ENCODE results near the gene AKTIP.
"Not testable (repeated sequence)": the region's sequence is repeated elsewhere in the genome, so short reads cannot be mapped to it uniquely, and the experiment has no call there.

AKTIP gene

DNA sequence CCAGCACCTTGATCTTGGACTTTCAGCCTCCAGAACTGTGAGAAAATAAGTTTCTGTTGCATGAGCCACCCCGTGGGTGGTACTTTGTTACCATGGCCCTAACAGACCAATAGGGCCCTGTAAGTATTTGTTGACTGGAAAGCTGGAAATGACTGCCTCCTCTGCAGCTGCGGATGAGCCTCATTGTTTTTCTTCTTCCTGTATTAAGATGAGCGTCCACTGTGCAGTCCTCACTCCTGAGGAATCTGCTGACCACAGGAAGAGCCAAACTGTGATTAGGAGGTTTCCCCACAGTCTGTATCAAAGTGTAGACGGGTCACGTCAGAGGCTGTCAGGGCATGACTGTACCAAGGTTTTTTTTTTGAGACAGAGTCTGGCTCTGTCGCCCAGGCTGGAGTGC lies 12.2 kb upstream of the AKTIP start:
- DNase-seq (ENCODE audit: low read depth), result no peak

DNA sequence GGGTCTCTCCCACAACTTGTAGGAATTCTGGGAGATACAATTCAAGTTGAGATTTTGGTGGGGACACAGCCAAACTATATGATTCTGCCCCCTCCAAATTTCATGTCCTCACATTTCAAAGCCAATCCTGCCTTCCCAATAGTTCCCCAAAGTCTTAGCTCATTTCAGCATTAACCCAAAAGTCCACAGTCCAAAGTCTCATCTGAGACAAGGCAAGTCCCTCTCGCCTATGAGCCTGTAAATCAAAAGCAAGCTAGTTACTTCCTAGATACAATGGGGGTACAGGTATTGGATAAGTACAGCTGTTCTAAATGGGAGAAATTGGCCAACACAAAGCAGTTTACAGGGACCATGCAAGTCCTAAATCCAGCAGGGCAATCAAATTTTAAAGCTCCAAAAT lies 9.8 kb upstream of the AKTIP start:
- not testable (repeated sequence) for DNase-seq (ENCODE audit: low read depth)

GRCh38 chr16:53511403-53512280 lies 8.6 kb upstream of the AKTIP start:
- DNase-seq (ENCODE audit: low read depth), result no peak

DNA sequence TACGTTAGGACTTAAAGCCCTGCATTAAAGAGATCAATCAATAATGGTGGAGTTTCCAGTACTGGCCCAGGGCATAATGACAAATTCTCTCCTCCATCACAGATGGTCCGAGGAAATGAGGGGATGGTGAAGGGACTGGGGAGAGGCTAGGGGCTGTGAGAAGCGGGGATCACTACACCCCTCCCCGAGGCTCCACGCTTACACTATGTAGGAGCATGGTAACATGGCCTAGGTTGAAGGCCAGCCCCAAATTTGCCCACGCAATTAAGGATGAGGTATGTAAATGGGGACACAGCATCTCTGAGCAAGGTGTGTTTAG lies 8.0 kb upstream of the AKTIP start:
- DNase-seq (ENCODE audit: low read depth), result no peak

- no peak for DNase-seq (ENCODE audit: low read depth)
Observed at GRCh38 chr16:53510704-53511070, 7.7 kb upstream of the AKTIP start.

GRCh38 chr16:53509906-53510703 lies 7.1 kb upstream of the AKTIP start:
- DNase-seq (ENCODE audit: low read depth), result no peak

GRCh38 chr16:53507464-53508179 lies 4.6 kb upstream of the AKTIP start:
- no peak for DNase-seq (ENCODE audit: low read depth)

DNA sequence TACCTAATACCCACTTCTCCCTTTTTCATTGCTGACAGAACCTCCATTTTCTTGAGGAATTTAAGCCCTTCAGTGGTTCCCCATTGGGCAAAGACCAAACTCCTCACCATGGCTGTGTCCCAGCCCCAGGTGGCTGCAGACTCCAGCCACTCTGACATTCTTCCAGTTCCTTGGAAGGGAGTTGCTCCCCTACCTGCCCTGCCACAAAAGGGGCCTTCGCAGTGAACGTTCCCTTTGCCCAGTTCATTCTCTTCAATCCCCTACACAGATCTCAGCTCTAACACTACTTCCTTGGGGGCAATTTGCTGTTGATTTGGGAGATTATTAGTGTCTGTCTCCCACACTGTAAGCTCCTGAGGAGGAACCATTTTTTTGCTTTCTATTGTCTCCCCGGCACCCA lies 3.2 kb upstream of the AKTIP start:
- no peak for DNase-seq (ENCODE audit: low read depth)

- DNase-seq (ENCODE audit: low read depth), result no peak
Observed at GRCh38 chr16:53504665-53505064, 1.7 kb upstream of the AKTIP start.

DNA sequence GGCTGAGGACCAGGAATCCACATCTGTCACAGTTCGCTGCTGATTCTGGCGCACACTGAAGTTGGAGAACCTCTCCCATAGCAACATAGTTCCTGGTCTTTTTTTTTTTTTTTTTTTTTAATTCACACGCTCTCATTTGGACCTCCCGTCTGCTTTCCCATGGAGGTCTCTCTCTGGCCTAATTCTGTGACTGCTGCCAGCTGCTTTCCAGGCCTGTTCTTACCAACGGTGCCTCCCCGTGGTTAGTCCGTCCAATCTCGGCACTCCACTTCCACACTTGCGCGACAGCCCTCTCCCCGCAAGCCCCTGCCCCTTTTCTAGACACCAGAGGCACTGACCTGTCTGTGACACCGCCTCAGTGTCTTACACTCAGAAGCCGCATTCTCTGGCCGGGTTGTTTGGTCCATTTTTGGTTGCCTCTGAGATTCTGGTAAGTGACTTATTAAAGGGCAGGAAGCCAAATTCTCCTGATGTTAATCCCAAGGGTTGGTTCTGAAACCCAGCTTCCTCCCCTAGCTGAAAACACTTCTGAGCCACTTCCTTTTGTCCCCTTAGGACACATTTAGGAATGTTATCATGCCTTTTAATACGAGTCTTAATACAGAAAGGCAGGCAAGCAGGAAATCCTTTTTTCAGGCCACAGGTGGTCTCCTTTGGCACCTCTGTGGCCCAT lies 1.1 kb upstream of the AKTIP start:
- no peak for DNase-seq (ENCODE audit: low read depth)

DNA sequence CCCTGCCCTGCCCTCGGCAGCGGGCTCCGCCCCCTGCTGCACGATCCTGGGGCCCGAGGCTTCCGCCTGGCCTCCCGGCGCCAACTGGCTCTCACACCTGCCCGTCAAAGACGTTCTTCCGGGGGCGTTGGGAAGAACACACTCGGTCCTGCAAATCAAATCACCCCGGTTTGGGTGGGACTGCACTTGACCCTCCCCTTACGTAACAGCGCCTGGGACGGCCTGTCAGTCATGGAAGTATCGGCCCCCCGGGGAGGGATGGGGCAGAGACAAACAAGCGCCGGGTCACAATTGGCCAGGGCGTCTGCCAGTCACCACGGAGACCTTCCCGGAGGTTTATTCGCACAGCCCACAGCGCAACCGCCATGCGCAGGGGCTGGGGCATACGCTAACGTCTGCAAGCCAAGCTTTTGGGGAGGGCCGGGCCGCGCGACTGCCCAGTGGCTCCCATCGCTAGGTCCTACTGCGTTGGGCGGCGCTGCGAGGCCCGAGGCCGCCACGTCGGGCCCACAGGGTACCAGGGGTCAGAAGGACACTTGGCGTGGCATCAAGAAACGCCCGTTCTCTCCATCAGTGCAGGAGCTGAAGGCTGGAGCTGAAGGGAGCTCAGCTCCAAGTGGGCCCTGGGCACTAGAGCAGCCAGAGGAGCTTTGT lies 388 bp upstream of the AKTIP start:
- DNase-seq (ENCODE audit: low read depth), result peak; percentile 99

DNA sequence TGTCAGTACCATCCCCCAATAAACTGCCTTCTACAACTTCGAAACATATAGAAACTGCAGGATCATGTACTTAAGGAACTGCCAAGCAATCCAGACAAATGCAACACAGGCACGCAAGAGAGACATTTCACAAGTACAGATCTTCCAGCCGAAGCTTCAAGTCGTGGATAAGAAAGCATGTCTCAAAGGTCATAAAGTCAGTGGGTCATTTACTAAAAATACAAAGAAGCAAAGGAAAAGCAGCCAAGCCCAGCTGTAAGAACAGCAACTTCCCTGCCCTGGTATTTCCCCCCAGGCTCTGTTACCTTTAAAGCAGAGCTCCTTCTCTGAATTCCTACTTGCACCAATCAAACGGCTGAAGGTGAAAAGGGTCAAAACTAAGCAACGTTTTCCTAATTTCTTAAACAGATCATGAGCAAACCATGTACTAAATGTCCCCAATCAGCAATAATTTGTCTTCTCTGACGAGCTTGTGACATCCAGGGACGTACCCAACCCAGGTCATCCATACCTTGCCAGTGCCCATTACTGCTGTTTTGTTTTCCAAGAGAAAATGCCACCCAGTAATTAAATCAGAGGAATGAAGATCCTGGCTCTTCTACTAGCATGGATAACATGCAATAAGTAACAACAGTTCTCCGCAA lies 1.7 kb downstream of the AKTIP start:
- no peak for DNase-seq (ENCODE audit: low read depth)

DNA sequence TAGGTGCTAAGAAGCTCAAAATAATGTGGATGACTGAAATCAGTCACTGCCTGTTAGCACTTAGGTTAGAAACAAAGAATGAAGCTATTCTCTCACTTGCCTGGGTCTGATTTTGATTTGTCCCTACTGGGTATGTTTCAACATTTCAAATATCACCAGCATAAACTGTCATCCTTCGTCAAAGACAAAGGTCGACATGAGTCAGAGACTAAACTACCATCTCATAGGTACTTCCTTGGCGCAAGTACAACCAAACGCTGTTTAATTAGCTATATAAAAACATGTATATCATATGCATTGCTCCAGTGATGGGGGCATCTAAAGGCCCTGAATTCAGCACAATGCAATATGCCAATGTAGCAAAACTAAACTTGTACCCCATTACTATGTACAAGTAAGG lies 4.0 kb downstream of the AKTIP start:
- DNase-seq (ENCODE audit: low read depth), result no peak

GRCh38 chr16:53495325-53495724 lies 7.7 kb downstream of the AKTIP start:
- DNase-seq (ENCODE audit: low read depth), result no peak

DNA sequence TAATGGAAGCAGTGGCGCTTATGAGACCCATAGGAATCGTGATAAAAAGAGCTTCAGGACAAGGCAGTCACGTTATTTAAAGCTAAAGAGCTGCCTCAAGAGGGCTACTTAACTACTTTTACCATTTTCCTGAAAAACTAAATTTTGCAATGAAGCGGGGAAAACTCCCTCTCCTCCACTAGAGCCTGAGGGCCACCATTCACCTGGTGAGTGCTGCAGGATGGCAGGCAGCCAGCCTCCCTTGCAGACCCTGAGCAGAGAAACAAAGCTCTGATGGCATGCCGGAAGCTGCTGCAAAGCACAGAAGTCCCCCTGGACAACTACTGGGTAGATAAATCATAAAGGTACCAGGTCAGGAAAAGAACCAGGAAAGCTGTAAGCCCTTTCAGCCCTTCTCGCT lies 8.4 kb downstream of the AKTIP start:
- no peak for DNase-seq (ENCODE audit: low read depth)

DNA sequence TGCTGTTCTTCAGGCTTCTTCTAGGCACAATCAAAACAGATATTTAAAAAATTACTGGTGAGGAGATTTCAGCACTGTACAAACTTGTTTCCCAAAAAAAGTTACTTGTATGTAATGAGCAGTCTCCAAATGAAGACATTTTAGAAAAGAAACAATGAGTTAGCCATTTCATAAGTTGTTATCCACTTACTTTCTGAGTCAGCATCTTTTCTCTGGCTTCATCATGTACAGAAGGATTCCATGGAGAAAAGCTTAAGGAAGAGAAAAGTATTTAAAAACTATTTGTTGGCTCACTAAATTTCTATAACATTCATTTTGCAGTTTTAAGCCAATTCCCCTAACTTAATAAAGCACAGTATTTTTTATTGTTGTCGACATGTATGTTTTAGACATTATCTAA lies 10.5 kb downstream of the AKTIP start:
- DNase-seq (ENCODE audit: low read depth), result no peak

GRCh38 chr16:53489755-53490154 lies 13.3 kb downstream of the AKTIP start:
- DNase-seq (ENCODE audit: low read depth), result no peak

DNA sequence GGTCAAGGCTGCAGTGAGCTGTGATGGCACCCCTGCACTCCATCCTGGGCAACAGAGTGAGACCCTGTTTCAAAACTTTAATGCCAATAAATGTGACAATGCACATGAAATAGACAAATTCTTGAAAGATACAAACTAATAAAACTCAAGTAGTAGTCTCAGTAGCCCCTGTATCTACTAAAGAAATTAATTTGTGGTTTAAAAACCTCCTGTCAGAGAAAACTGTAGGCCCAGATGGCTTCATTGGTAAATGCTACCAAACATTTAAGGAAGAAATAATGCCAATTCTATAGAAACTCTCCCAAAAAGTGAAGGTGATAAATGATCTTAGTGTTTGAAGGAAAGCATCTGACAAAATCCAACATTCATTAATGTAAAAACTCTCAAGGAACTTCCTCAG lies 16.8 kb downstream of the AKTIP start:
- no peak for DNase-seq (ENCODE audit: low read depth)

GRCh38 chr16:53484542-53484941 lies 18.5 kb downstream of the AKTIP start:
- no peak for DNase-seq (ENCODE audit: low read depth)

GRCh38 chr16:53482123-53482522 lies 20.9 kb downstream of the AKTIP start:
- DNase-seq (ENCODE audit: low read depth), result no peak

GRCh38 chr16:53480394-53480793 lies 22.6 kb downstream of the AKTIP start:
- DNase-seq (ENCODE audit: low read depth), result no peak

Measured in stimulated activated CD8-positive, alpha-beta memory T cell treated with anti-CD3 and anti-CD28 coated beads, Interleukin-12 subunit alpha, Interleukin-12 subunit beta, amount 100 ng/mL, for 4 hours (primary cell).